Stimulated activated CD8-positive, alpha-beta memory T cell treated with anti-CD3 and anti-CD28 coated beads, Interleukin-12 subunit alpha, Interleukin-12 subunit beta, amount 100 ng/mL, for 24 hours (primary cell): ENCODE measurements around the gene SLC25A1.
"Not testable (repeated sequence)": the region's sequence is repeated elsewhere in the genome, so short reads cannot be mapped to it uniquely, and the experiment has no call there.

Source experiments
- DNase-seq: peaks from one replicate; pipeline ENCODE4 v3.0.0-alpha.2; 2020; ENCODE audit errors: extremely low read depth

The SLC25A1 gene

DNA sequence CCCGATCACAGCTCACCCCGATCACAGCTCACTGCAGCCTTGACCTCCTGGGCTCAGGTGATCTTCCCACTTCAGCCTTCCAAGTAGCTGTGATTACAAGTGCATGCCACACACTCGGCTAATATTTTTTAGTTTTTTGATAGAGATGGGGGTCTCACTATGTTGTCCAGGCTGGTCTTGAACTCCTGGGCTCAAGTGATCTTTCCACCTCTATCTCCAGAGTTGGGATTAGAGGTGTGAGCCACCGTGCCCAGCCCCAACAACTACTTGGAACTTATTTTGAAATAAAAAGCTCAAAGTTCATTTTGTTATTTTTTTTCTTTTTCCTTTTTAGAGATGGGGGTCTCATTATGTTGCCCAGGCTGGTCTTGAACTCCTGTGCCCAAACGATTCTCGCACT, 27.8 kb upstream of the SLC25A1 start:
- no peak for DNase-seq

DNA sequence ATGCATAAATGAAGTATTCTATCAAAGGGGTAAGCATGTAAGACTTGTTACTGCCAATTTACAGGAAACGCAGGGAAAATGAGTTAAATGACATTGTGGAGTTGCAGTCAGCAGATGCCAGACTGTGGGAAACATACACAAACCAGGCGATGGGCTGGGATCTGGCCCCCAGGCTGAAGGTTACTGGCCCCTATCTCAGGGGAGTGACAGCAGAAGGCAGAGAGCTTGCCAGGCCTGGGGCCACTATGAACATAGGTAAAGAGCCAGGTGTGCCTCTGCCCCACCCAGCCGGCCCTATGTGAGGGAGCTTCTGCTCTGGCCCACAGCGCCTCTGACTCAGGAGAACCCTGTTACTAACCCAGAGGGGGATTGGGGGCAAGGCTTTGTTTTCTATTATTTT, 26.1 kb upstream of the SLC25A1 start:
- DNase-seq: no peak

DNA sequence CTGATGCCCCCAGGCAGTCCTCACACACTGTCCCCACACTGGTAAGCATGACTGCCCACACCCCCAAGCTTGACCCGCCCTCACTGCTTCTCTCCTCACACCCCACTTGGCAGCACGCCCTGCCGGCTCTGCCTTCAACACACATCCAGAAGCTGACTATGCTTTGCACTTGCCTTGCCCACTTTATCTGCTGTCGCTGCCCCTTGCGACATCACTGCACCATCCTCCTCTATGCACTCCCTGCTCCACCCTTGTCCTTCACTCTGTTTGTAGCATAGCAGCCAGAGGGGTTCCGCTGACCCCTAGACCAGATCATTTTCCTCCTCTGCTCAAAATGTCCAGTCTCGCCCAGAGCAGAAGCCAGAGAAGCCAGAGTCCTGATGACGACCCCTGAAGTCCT, 25.3 kb upstream of the SLC25A1 start:
- DNase-seq: no peak

DNA sequence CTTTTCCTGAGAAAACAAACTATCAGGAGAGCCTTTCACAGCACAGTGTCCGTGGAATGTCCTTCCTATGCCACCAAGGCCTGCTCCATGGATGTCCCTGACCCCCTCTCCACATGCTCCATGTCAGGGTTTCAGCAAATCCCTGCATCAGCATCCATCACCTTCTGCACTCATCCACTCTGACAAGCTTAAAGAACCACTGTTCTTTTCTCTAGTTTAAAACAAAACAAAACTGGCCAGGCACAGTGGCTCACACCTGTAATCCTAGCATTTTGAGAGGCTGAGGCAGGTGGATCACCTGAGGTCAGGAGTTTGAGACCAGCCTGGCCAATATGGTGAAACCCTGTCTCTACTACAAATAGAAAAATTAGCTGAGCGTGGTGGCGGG, 24.3 kb upstream of the SLC25A1 start:
- DNase-seq: not testable (repeated sequence)

DNA sequence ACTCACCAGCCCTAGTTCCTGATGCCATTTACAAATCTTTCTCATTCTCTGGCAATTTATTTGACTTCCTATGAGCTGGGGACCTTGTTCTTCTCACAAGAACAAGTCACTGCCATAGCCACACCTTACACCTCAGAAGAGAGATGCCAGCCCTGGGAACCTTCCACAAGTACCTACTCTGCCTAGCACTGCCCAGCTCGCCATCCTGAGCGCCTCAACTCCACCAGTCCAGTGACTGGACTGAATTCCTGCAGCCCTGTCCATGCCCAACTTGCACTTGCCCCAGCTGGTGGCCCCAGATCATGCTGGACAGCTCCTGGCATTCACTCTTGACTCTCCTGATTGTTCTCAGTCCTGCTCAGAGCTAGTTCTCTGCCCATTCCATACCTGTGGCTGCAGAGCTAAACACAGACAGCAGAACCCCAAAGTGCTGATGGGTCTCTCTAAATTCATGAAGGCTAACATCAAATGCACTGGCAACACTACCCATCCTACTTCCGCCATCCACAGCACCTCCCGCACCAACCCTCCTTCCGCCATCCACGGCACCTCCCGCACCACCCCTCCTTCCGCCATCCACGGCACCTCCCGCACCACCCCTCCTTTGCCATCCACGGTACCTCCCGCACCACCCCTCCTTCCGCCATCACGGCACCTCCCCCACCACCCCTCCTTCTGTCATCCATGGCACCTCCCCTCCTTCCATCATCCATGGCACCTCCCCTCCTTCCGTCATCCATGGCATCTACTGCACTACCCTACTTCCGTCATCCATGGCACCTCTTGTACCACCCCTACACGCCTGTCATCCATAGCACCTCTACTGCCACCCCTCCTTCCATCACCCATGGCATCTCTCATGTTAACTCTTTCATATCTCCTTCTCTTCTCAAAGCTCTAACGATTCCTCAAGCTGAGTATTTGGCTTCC, 23.6 kb upstream of the SLC25A1 start:
- DNase-seq: no peak

DNA sequence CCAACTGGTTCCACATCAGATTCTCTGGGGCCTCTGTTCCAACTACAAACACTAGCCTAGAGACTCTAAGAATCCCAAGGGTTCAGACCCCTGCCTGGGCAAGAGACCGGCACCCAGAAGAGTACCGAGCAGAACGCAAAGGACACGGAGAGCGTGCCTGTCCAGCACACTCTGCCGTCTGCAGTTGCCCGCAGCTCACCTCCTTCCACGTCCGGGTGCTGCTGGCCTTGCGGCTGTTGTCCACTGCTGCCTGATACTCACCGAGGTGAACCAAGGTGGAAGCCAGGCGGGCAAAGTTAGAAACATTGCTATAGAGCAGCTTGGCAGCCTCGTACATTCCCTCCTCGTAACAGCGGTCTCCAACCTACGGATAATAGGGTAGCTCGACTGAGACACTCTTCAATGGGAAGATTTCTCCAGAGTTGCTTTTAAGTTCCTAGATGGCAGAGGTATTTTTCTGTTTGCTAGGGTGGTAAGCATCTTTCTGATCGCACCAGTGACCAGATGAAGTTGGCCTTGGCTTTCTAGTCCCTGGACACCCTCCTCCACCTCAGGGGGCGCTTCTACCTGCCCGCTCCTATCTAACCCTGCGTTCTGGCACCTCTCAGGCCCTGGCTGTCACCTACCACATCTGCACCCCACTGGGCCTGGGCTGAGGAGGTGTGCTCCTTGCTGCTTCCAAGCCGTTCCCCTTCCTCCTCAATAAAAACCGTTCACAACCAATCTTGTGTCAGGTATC, 22.8 kb upstream of the SLC25A1 start:
- no peak for DNase-seq

DNA sequence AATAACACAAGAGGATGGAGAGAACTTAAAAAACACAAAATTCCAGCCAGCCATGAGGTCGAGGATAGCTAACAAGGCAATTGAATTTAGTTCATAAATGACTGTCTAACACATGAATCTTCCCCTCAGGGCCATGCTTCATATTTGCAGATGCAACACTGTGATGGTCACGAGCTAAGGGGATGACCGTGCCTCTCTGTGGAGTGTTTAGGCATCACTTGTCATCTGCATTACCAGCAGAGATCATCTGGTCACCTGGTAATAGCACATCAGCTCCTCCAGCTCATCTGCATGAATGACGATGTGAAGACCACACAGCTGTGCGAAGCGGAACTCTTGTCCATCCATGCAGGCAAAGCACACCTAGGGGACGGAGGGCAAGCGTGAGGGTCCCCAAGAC, 20.9 kb upstream of the SLC25A1 start:
- DNase-seq: no peak

DNA sequence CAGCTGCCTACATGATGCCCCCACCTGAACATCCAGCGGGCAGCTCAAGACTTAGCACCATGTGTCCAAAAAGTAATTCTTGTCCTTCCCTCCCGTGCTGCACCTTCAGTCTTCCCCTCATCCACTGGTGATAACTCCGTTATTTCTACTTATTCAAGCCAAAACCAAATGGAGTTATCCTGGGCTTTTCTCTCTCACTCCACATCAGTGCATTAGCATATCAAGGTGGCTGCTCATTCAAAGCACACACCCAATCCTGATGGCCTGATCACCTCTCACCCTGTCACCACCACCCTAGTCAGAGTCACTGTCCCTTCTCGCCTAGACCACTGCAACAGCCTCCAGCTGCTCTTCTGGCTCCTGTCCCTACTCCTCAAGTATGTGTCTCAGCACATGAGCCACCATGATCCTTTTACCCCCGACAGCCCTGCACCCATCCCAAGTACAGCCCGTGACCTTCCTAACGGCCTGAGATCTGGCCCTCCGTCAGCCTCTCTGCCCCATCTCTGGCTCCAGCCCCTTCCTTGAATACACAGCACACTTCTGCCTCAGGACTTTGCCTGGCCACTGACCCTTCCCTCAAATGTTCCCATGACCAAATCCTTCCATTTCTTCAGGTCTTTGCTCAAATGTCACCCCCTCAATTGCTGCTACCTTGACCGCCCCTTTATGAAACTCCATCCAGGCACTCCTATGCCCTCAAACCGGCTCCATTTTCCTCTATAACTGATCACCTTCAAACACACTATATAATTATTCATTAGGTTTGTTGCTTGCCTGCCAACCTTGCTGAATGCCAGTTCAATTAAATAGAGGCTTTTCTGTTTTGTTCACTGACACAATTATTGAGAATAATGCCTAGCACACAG, 19.7 kb upstream of the SLC25A1 start:
- no peak for DNase-seq

DNA sequence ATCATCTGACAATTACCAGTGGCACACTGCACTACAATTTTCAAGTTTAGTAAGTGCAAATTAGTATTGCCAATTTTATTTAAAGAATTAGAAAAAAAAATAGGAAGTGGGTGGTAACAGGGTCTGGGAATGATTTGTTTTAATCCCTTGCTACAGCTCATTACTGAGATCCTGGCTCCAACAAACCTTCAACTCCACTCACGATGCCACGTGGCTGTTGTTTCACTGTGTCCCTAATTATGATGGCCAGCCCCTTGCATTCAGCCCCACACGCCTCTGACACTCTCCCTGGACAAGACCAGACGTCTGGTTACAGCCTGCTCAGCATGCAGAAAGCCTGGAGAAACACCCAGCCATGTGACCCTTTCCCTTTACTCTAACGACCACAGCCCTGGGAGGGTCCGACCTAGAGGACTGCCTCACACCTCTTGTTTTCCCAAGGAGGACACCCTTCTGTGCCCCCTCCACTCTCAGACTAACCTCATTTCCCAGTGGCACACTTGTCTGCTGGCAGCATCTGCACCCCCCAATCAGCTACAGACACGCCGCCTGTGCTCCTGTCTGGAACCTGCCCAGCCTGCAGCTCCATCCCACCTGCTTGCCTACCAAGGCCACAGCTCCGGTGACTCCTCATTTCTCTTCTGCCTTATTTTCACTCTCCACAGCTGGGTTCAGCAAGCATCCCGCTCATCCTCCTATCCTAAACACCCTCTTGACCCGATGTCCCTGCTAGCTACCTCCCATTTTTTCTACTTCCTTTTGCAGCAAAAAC, 18.5 kb upstream of the SLC25A1 start:
- no peak for DNase-seq

DNA sequence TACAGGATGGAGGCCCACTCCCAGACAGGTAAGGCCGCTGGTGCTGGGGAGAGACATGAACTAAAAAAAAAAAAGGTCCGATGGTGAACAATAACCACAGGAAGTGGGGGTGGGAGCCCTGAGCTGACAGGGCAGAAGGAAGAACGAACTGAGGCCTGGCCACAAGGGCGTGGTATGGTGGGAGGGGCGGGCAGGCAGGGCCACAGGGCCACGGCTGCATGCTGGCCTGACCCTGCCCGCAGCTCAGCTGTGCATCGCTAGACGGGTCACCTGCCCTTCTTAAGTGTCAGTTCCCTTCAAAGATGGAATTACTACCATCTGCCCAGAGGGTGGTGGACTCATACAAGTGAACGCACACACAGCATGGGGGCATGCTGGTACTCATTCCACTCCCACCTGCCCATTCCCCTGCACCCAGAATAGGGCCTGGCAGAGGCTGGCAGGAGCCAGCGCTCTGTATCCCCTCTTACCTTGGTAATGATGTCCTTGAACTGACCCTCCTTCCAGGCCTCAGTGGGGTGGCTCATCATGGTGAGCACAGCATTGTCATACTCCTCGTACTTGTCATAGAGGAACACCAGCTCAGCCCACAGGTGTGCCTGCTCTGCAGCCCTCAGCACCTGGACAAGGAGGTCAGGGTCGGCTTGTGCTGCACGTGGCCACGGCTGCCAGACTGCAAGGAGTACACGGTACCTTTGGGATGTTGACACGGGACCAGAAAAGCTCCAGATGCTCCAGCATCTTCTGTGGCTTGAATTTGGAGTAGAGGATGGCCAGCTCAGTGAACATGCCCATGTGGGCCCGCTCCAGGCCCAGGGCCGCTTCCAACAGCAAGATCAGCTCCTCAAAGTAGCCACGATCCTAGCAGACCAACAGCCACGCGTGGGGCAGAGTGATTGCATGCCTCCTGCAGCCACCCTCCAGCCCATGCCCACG, 17.5 kb upstream of the SLC25A1 start:
- DNase-seq: no peak

DNA sequence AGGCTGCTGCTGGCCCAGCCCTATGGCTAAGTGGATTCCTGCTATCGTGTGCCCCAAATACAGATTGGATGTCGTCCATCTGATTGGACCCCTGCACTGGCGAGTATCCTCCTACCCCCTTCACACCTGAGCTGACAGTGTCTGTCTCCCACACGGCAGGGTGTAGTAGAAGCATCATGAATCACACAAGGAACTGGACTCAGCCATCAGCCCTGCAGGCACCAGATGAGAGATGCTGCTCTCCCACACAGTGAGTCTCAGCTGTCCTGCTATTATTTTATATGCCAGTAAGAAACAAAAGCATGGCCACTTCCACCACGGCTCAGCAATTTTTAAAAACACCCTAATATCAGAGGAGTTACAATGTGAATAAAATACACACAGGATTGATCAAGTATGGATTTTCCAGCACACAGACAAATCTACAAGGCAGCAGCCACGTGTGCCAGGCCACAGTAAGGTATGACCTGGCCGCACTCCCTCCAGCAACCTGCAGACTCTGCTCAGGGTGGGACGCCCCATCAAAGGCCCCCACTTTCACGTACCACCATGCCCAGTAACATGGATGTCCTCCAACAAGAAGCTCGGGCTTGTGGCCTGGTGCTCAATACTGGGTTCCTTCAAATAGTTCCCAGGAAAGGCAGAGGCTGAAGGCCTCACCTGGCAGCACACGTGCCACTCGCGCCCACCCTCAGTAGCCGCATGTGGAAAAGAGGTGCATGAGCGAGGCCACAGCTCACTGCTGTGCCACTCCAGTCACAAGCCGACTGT, 16.4 kb upstream of the SLC25A1 start:
- no peak for DNase-seq

DNA sequence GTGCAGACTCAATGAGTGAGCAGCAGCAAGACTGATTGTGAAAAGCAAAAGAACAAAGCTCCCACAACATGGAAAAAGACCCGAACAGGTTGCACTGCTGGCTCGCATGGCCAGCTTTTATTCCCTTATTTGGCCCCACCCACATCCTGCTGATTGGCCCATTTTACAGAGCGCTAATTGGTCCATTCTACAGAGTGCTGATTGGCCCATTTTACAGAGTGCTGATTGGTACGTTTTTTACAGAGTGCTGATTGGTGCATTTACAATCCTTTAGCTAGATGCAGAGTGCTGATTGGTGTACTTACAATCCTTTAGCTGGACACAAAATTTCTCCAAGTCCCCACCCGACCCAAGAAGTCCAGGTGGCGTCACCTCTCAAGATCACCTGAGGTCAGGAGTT, 15.3 kb upstream of the SLC25A1 start:
- no peak for DNase-seq

DNA sequence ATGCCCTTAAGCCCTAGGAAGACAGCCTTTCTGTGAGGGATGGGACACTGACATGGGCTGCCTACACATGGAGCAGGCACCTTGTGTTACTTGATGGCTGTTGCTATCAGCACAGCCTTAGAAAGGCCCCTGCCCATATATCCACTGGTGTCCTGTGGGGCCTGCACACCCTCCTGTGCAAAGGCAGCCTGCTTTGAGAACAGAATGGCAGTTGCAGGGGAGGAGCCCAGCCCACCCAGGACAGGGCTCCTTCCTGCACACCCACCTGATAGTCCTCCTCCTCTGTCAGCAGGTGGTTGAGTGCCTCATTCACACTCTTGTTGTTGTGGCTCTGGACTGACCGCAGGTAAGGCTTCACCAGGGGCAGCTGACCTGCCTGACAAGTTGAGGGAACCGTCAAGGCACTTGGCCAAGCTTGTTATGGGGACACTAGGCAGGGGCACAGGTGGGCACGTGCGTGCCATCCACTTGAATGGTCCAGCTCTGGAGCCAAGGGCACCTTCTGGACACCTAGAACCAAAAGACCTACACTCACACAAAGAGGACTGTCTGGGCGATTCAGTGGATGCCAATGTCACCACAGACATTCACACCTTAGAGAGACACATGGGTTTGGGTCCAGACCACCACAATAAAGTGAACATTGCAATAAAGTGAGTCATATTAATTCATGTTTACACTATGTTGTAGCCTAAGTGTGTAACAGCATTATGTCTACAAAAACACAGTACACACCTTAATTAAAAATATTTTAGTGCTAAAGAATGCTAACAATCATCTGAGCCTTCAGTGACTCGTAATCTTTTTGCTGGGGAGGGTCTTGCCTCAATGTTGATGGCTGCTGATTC, 9.4 kb upstream of the SLC25A1 start:
- DNase-seq: no peak

DNA sequence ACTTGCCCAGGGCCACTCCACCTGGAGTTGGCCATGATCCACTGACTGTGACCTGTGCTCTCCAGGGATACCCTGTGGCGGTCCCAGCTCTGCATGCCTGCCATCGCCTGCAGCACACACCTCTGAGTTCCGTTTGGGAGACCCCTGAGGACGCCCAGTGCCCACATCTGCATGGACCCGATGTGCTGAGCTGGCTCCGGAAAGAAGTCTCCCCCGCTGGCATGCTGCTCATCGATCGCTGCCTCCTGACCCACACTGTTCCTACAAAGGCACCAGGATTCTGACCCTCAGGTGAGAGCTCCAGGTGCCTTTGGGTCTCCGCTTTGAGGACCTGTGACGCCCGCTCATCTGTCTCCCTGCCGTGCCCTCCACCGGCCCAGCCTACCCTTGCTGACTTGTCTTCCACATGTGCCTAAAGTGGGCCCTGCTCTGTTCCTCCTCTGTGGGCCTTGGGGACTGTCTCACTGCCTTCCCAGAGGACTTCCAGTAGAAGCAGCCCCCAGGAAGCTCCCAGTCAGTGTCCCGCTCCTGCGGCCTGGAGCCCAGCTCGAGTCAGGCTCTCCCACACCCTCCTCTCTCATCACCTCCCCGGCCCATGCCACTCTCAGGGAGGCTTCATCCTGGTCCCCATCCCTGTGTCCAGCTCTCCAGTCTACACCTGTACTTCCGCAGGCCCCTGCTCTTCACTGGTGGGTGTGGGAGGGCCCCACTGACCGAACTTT, 5.9 kb upstream of the SLC25A1 start:
- no peak for DNase-seq

DNA sequence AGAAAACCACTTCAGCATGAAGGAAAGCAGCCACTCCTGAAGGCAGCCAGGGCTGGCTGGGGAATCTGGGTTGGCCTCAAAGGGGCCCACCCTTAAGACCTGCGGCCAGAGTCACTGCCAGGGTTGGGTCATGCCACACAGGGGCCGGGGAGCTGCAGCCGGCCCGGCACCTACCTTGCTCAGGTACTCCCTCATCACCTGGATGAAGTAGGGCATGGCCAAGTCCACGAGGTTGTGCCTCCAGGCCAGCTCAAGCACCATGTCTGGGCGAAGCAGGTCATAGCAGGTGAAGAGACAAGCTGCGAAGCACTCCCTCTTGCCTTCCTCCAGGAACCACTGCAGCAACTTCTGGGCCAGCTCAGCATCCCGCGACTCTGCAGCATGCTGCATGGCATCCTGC, 4.7 kb upstream of the SLC25A1 start:
- no peak for DNase-seq

DNA sequence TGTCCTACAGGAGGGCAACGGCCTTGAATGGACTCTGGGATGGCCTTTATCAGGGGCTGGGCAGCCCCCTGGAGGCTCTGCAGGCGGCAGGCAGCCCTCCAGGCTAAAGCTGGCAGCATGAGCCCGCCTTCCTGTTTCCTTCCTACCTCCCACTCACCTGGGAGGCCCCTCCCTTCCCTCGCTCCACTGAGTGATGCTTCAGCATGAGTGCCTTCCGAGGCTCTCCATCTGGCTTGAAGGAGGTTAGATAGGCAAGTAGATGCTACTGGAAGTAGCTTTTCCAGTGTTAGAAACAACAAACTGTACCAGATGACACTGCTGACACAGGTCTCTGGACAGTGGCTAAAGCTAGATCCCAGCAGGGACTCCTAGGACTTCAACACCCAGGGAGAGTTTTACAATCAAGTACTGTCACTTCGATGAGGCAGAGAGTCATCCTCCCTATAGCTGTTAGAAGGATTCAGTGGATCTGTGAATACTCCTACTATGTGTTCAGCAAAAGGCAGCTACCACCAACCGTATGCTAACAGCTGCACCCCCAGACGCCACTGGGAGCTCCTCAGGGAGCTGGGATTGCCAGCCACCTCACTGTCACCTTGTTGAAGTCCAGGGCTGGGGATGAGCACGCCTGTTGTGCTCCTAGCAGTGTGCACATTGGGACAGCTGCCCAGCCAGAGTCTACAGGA, 4.1 kb upstream of the SLC25A1 start:
- no peak for DNase-seq

DNA sequence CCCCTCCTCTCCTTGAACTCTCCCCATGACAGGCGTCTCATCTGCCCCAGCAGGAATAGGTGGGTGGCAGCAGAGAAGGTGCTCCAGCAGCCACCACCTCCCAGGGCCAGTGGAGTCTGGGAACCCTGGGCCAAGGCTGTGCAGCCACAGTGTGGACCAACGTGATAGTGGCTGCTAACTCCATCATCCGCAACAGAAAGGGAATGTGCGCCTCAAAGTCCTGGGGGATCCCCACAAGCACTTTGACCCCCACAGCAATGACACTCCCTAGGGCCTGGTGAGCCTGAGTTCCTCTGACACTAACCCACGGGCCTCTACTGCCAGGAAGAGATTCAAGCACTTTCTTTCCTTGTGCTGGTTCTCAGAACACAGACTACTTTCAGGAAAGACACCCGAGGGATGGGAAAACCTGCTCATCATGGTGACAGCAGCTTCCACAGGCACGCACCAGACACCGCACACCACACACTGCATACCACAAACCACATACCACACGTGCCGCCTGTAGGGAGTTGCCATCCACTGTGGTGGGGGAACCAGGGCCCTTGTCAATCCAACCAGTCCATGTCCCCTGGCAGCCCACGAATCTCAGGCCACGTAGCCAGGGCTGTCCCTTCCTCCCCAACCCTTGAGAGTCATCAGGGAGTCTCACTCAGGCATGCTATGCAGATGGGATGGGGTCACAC, 3.4 kb upstream of the SLC25A1 start:
- no peak for DNase-seq
